ENCODE results near the gene TUT1. TPM values are rescaled to one million over a fixed set of nuclear protein-coding genes. Genes with fewer than 3 reads are reported as not detected.
"Not testable (repeated sequence)": the region's sequence is repeated elsewhere in the genome, so short reads cannot be mapped to it uniquely, and the experiment has no call there.

TUT1 gene
- total RNA-seq = 13.7 TPM
- long read RNA-seq, transcript TUT1-202 (9 exons, 2,826 nt) = major isoform, 11 of 18 reads
- long read RNA-seq, partial matches to known transcripts = 4 of 18 reads
- long read RNA-seq, other reads (novel, unspliced or antisense) = 3 of 18 reads

GRCh38 chr11:62591448-62592145, at the start of gene TUT1:
TSS of gene TUT1 (minus strand) at chr11:62591523. CDS start at chr11:62591485, 38 bp downstream.
- ATAC-seq (peak; percentile 96), DNase-seq (ENCODE audit: missing footprints) (peak; percentile 98)
- intact Hi-C loops (cut with DNase I) = loop anchor here (10.0 kb wide), 1 partner anchor 113 kb away; the partner anchor contains the start of genes BSCL2 and GNG3

- no peak for ATAC-seq
- DNase-seq (ENCODE audit: missing footprints) = no peak
- intact Hi-C loops (cut with DNase I) = no loop called here
These were observed 41.2 kb upstream of the TUT1 start for GRCh38 chr11:62632492-62632891.

GRCh38 chr11:62627713-62628112, 36.4 kb upstream of the TUT1 start:
- ATAC-seq (no peak), DNase-seq (ENCODE audit: missing footprints) (no peak)
- intact Hi-C loops (cut with DNase I) = no loop called here

GRCh38 chr11:62622476-62623089, 31.3 kb upstream of the TUT1 start:
- intact Hi-C loops (cut with DNase I) = loop anchor here (2.0 kb wide), 1 partner anchor 22 kb away; no protein-coding TSS in a partner anchor
- ATAC-seq = no peak

GRCh38 chr11:62621567-62622470, 30.5 kb upstream of the TUT1 start, which contains the start of gene B3GAT3:
TSS of gene B3GAT3 (minus strand) at chr11:62621986. CDS start at chr11:62621947, 39 bp downstream.
- intact Hi-C loops (cut with DNase I) = loop anchor here (2.0 kb wide), 1 partner anchor 23 kb away; no protein-coding TSS in a partner anchor
- peak; percentile 99 for DNase-seq (ENCODE audit: missing footprints)
- peak; percentile 99 for ATAC-seq

More at GRCh38 chr11:62622476-62623089, 31.3 kb upstream of the TUT1 start:
- no peak for DNase-seq (ENCODE audit: missing footprints)

GRCh38 chr11:62621027-62621566, 29.8 kb upstream of the TUT1 start:
- no peak for DNase-seq (ENCODE audit: missing footprints)
- ATAC-seq = no peak
- intact Hi-C loops (cut with DNase I) = no loop called here

- ATAC-seq; DNase-seq (ENCODE audit: missing footprints); intact Hi-C loops (cut with DNase I): not testable (repeated sequence)
These were observed 25.6 kb upstream of the TUT1 start for GRCh38 chr11:62616957-62617356.

- intact Hi-C loops (cut with DNase I) = no loop called here
- ATAC-seq (no peak), DNase-seq (ENCODE audit: missing footprints) (no peak)
These were observed 24.2 kb upstream of the TUT1 start for GRCh38 chr11:62615521-62615920.

GRCh38 chr11:62614275-62614674, 23.0 kb upstream of the TUT1 start:
- DNase-seq (ENCODE audit: missing footprints) = no peak
- intact Hi-C loops (cut with DNase I) = loop anchor here (5.0 kb wide), 1 partner anchor 48 kb away; no protein-coding TSS in a partner anchor

GRCh38 chr11:62613291-62613778, 22.0 kb upstream of the TUT1 start:
- ATAC-seq (no peak), DNase-seq (ENCODE audit: missing footprints) (no peak)
- intact Hi-C loops (cut with DNase I) = loop anchor here (5.0 kb wide), 1 partner anchor 49 kb away; no protein-coding TSS in a partner anchor

More at GRCh38 chr11:62614275-62614674, 23.0 kb upstream of the TUT1 start:
- ATAC-seq = no peak

GRCh38 chr11:62612366-62613290, 21.3 kb upstream of the TUT1 start, which contains the start of the genes EML3 and ROM1:
TSS of gene EML3 (minus strand) at chr11:62612775. CDS start at chr11:62612457, 318 bp downstream.
TSS of gene ROM1 (plus strand) at chr11:62613257. CDS start at chr11:62613282, 25 bp downstream.
- intact Hi-C loops (cut with DNase I) = loop anchor here (5.0 kb wide), 1 partner anchor 50 kb away; no protein-coding TSS in a partner anchor
- peak; percentile 94 for DNase-seq (ENCODE audit: missing footprints)

GRCh38 chr11:62611705-62612365, 20.5 kb upstream of the TUT1 start:
- DNase-seq (ENCODE audit: missing footprints) (no peak), ATAC-seq (peak; percentile 11)
- intact Hi-C loops (cut with DNase I) = loop anchor here (5.0 kb wide), 1 partner anchor 50 kb away; no protein-coding TSS in a partner anchor

More at GRCh38 chr11:62612366-62613290, 21.3 kb upstream of the TUT1 start, which contains the start of the genes EML3 and ROM1:
- peak; percentile 90 for ATAC-seq

GRCh38 chr11:62610814-62611704, 19.7 kb upstream of the TUT1 start:
- no peak for DNase-seq (ENCODE audit: missing footprints)
- intact Hi-C loops (cut with DNase I) = loop anchor here (5.0 kb wide), 1 partner anchor 51 kb away; no protein-coding TSS in a partner anchor

GRCh38 chr11:62610403-62610802, 19.1 kb upstream of the TUT1 start:
- ATAC-seq (no peak), DNase-seq (ENCODE audit: missing footprints) (no peak)
- intact Hi-C loops (cut with DNase I) = loop anchor here (5.0 kb wide), 1 partner anchor 52 kb away; no protein-coding TSS in a partner anchor

More at GRCh38 chr11:62610814-62611704, 19.7 kb upstream of the TUT1 start:
- ATAC-seq = no peak

- DNase-seq (ENCODE audit: missing footprints) = no peak
- intact Hi-C loops (cut with DNase I) = no loop called here
- ATAC-seq = no peak
These were observed 17.5 kb upstream of the TUT1 start for GRCh38 chr11:62608776-62609175.

Data from Right ventricle myocardium inferior (tissue), 1 donor.